ENCODE results near the gene MTHFD2. TPM values are rescaled to one million over a fixed set of nuclear protein-coding genes. Genes with fewer than 3 reads are reported as not detected.
"Not testable (repeated sequence)": the region's sequence is repeated elsewhere in the genome, so short reads cannot be mapped to it uniquely, and the experiment has no call there.

Gene MTHFD2
- total and polyA plus RNA-seq, 2 experiments from 2014 or later, result 144 to 215 TPM

GRCh38 chr2:74183878-74184277 is 14.5 kb upstream of the MTHFD2 start:
- in situ Hi-C loops (cut with MboI), result no loop called here
- TF ChIP-seq EZH2 (IDR thresholded peaks at IDR 0.05; ENCODE audit: insufficient read depth, poor library complexity, severe bottlenecking), result no peak
- TF ChIP-seq EZH2phosphoT487 (IDR thresholded peaks at IDR 0.05; ENCODE audit: insufficient read depth, low read depth), result no peak
- H3K4me1 ChIP-seq (ENCODE audit: insufficient read depth), result peaks cover 3% of the 10 kb centered on the region; the same call in 1 of the 2 replicates
- H3K4me2 ChIP-seq (ENCODE audit: unreplicated experiment), result no peak overlapping the region
- no peaks in the 10 kb centered on the region; the same call in 1 of the 2 replicates for H3F3A ChIP-seq (ENCODE audit: insufficient read depth)
- H3K9ac ChIP-seq, result no peak overlapping the region
- no peaks in the 10 kb centered on the region for H3K27me3 ChIP-seq (replicated peaks; ENCODE audit: insufficient read depth)
- no peaks in the 10 kb centered on the region for H3K9me3 ChIP-seq (ENCODE audit: low read depth)
- no peak for DNase-seq
- H3K4me3 ChIP-seq, result no peak overlapping the region
- H3K9me2 ChIP-seq (ENCODE audit: insufficient read depth), result no peaks in the 10 kb centered on the region
- H2AFZ ChIP-seq, result no peak overlapping the region
- no peaks in the 10 kb centered on the region for H3K36me3 ChIP-seq (ENCODE audit: low read depth)
- WGBS, 2 experiments (ENCODE audit: low coverage in 1 of 2, low lambda C conversion rate in 2 of 2, missing lambda C conversion rate in 2 of 2), result 80 to 88% methylated on average over 2 of the region's 2 CpGs
- H3K27ac ChIP-seq, result no peak overlapping the region
- no peaks in the 10 kb centered on the region for H4K20me1 ChIP-seq (ENCODE audit: insufficient read depth)
- H3K79me2 ChIP-seq (ENCODE audit: insufficient read depth), result no peaks in the 10 kb centered on the region

- Histone ChIP-seq H3K4me3 (no peak overlapping the region), H3F3A (ENCODE audit: insufficient read depth) (no peaks in the 10 kb centered on the region), H2AFZ (no peak overlapping the region), H3K79me2 (ENCODE audit: insufficient read depth) (no peaks in the 10 kb centered on the region), H3K36me3 (ENCODE audit: low read depth) (no peaks in the 10 kb centered on the region), H3K9me3 (ENCODE audit: low read depth) (no peaks in the 10 kb centered on the region), H3K9me2 (ENCODE audit: insufficient read depth) (no peaks in the 10 kb centered on the region), H4K20me1 (ENCODE audit: insufficient read depth) (no peaks in the 10 kb centered on the region), H3K4me2 (ENCODE audit: unreplicated experiment) (no peak overlapping the region), H3K27me3 (replicated peaks; ENCODE audit: insufficient read depth) (no peaks in the 10 kb centered on the region), H3K4me1 (ENCODE audit: insufficient read depth) (no peaks in the 10 kb centered on the region), H3K9ac (no peak overlapping the region), H3K27ac (no peak overlapping the region)
- in situ Hi-C loops (cut with MboI), result no loop called here
- no peak for TF ChIP-seq EZH2 (IDR thresholded peaks at IDR 0.05; ENCODE audit: insufficient read depth, poor library complexity, severe bottlenecking)
- no peak for TF ChIP-seq EZH2phosphoT487 (IDR thresholded peaks at IDR 0.05; ENCODE audit: insufficient read depth, low read depth)
- 91 to 92% methylated on average over 9 of the region's 9 CpGs for WGBS, 2 experiments (ENCODE audit: low coverage in 1 of 2, low lambda C conversion rate in 2 of 2, missing lambda C conversion rate in 2 of 2)
- DNase-seq, result no peak
Measured at GRCh38 chr2:74186038-74186437, 12.4 kb upstream of the MTHFD2 start.

- H3K4me1 ChIP-seq (ENCODE audit: insufficient read depth); H3K4me3 ChIP-seq; H3K79me2 ChIP-seq (ENCODE audit: insufficient read depth); H3K27ac ChIP-seq; H3K9me3 ChIP-seq (ENCODE audit: low read depth); H3K9me2 ChIP-seq (ENCODE audit: insufficient read depth); H4K20me1 ChIP-seq (ENCODE audit: insufficient read depth); H3K36me3 ChIP-seq (ENCODE audit: low read depth); DNase-seq; H3F3A ChIP-seq (ENCODE audit: insufficient read depth); in situ Hi-C loops (cut with MboI); H3K27me3 ChIP-seq (replicated peaks; ENCODE audit: insufficient read depth); H3K4me2 ChIP-seq (ENCODE audit: unreplicated experiment); H2AFZ ChIP-seq; H3K9ac ChIP-seq: not testable (repeated sequence)
- 93 to 96% methylated on average over 15 of the region's 15 CpGs for WGBS, 2 experiments (ENCODE audit: low coverage in 1 of 2, low lambda C conversion rate in 2 of 2, missing lambda C conversion rate in 2 of 2)
Measured at GRCh38 chr2:74186706-74187105, 11.7 kb upstream of the MTHFD2 start.

GRCh38 chr2:74188018-74188601 is 10.3 kb upstream of the MTHFD2 start:
- WGBS, 2 experiments (ENCODE audit: low coverage in 1 of 2, low lambda C conversion rate in 2 of 2, missing lambda C conversion rate in 2 of 2), result 16 to 24% methylated on average over 6 of the region's 6 CpGs
- no peaks in the 10 kb centered on the region for H3K9me2 ChIP-seq (ENCODE audit: insufficient read depth)

GRCh38 chr2:74188696-74189095 is 9.7 kb upstream of the MTHFD2 start:
- WGBS, 2 experiments (ENCODE audit: low coverage in 1 of 2, low lambda C conversion rate in 2 of 2, missing lambda C conversion rate in 2 of 2), result 47 to 50% methylated on average over 3 of the region's 3 CpGs
- no peak overlapping the region for H3K27ac ChIP-seq
- no peaks in the 10 kb centered on the region for H3K9me3 ChIP-seq (ENCODE audit: low read depth)
- in situ Hi-C loops (cut with MboI), result no loop called here
- no peak overlapping the region for H3K9ac ChIP-seq
- H3K27me3 ChIP-seq (replicated peaks; ENCODE audit: insufficient read depth), result no peaks in the 10 kb centered on the region; the same call in 1 of the 2 replicates
- H3K4me1 ChIP-seq (ENCODE audit: insufficient read depth), result no peaks in the 10 kb centered on the region
- no peak for DNase-seq
- no peak overlapping the region for H2AFZ ChIP-seq
- no peak overlapping the region for H3K4me2 ChIP-seq (ENCODE audit: unreplicated experiment)
- H3K9me2 ChIP-seq (ENCODE audit: insufficient read depth), result no peaks in the 10 kb centered on the region
- no peaks in the 10 kb centered on the region for H3K79me2 ChIP-seq (ENCODE audit: insufficient read depth)
- no peaks in the 10 kb centered on the region for H4K20me1 ChIP-seq (ENCODE audit: insufficient read depth)
- TF ChIP-seq EZH2 (IDR thresholded peaks at IDR 0.05; ENCODE audit: insufficient read depth, poor library complexity, severe bottlenecking), result no peak
- no peak for TF ChIP-seq EZH2phosphoT487 (IDR thresholded peaks at IDR 0.05; ENCODE audit: insufficient read depth, low read depth)
- no peaks in the 10 kb centered on the region for H3F3A ChIP-seq (ENCODE audit: insufficient read depth)
- H3K4me3 ChIP-seq, result no peak overlapping the region
- no peaks in the 10 kb centered on the region for H3K36me3 ChIP-seq (ENCODE audit: low read depth)

More at GRCh38 chr2:74188018-74188601, 10.3 kb upstream of the MTHFD2 start:
- Histone ChIP-seq H3K79me2 (ENCODE audit: insufficient read depth) (no peaks in the 10 kb centered on the region), H4K20me1 (ENCODE audit: insufficient read depth) (no peaks in the 10 kb centered on the region), H2AFZ (no peak overlapping the region), H3K9me3 (ENCODE audit: low read depth) (no peaks in the 10 kb centered on the region), H3K36me3 (ENCODE audit: low read depth) (no peaks in the 10 kb centered on the region), H3K4me3 (no peak overlapping the region), H3K9ac (no peak overlapping the region), H3K27ac (no peak overlapping the region), H3F3A (ENCODE audit: insufficient read depth) (no peaks in the 10 kb centered on the region), H3K4me1 (ENCODE audit: insufficient read depth) (no peaks in the 10 kb centered on the region), H3K4me2 (ENCODE audit: unreplicated experiment) (no peak overlapping the region), H3K27me3 (replicated peaks; ENCODE audit: insufficient read depth) (no peaks in the 10 kb centered on the region; the same call in 1 of the 2 replicates)
- TF ChIP-seq EZH2phosphoT487 (IDR thresholded peaks at IDR 0.05; ENCODE audit: insufficient read depth, low read depth) (no peak), EZH2 (IDR thresholded peaks at IDR 0.05; ENCODE audit: insufficient read depth, poor library complexity, severe bottlenecking) (no peak)
- in situ Hi-C loops (cut with MboI), result no loop called here
- peak; percentile 83 for DNase-seq

Measured in GM23248 (cell line).